GM12801 (cell line): ENCODE data around the gene RELN.

Experiments
- CTCF ChIP-seq: IDR thresholded peaks from one replicate; pipeline ENCODE4 v1.5.1; 2011; ENCODE audit warnings: control low read depth; ENCODE audit not compliant: insufficient read length; ENCODE audit errors: extremely low read depth

The RELN gene

GRCh38 chr7:103712991-103713778, 276.3 kb downstream of the RELN start:
- no peak for TF ChIP-seq CTCF

- TF ChIP-seq CTCF: no peak
Measured at GRCh38 chr7:103711413-103711812, 278.0 kb downstream of the RELN start.

GRCh38 chr7:103710247-103710646, 279.2 kb downstream of the RELN start:
- TF ChIP-seq CTCF: no peak

- TF ChIP-seq CTCF: no peak
Measured at GRCh38 chr7:103706805-103707204, 282.7 kb downstream of the RELN start.

GRCh38 chr7:103705542-103705941, 283.9 kb downstream of the RELN start:
- no peak for TF ChIP-seq CTCF

GRCh38 chr7:103704701-103705100, 284.8 kb downstream of the RELN start:
- TF ChIP-seq CTCF: no peak

GRCh38 chr7:103702982-103703381, 286.5 kb downstream of the RELN start:
- TF ChIP-seq CTCF: no peak

GRCh38 chr7:103702454-103702853, 287.0 kb downstream of the RELN start:
- no peak for TF ChIP-seq CTCF
